ENCODE results near the gene KDM2A.

KDM2A gene

DNA sequence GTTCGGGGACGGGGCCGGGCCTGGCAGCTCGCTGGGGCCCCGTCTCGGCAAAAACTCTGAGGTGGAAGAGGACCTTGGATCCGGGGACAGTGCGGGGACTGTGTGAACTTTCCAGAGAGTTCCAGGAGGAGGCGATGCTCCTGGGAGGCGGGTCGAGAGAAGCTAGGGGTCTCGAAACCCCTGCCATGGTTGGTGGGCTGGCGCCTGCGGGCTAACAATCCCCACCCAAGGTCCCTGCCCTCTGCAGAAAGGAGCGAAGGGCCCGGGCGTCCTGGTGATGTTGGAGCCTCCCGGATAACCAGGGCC lies 142.5 kb downstream of the KDM2A start:
- DNase-seq (ENCODE audit: low read depth in 2 of 2), result no peak

DNA sequence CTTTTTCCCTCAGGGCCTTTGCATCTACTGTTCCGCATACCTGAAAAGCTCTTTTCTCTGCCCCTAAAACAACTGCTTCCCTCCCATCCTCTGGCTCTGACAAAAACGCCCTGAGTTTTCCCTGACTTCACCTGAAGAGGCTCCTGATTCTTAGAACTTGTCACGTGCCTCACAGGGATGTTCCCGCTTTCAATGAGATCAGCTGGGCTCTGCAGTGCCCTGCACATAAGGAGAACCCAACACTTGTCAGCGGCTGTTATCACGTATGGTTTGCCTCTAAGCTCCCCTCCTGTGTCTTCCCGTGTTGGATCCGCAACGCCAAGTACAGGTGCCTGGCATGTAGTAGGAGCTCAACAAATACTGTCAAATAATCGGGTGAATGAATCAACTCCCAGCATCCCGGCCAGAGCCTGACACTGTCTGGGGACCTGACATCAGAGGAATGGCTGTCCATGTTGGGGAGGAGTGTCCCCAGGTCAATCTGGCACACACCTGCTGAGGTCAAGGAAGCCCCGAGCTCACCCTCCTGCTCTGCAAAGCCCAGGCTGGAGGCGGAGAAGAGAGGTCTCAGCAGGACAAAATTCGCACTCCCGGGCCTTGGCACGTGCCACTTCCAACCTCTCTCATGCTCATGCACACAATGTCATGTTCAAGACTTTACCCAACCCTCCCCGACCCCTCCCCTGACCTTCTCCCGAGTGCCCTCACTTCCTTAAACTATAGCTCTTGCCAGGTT lies 143.1 kb downstream of the KDM2A start:
- DNase-seq (ENCODE audit: low read depth in 2 of 2), result no peak

DNA sequence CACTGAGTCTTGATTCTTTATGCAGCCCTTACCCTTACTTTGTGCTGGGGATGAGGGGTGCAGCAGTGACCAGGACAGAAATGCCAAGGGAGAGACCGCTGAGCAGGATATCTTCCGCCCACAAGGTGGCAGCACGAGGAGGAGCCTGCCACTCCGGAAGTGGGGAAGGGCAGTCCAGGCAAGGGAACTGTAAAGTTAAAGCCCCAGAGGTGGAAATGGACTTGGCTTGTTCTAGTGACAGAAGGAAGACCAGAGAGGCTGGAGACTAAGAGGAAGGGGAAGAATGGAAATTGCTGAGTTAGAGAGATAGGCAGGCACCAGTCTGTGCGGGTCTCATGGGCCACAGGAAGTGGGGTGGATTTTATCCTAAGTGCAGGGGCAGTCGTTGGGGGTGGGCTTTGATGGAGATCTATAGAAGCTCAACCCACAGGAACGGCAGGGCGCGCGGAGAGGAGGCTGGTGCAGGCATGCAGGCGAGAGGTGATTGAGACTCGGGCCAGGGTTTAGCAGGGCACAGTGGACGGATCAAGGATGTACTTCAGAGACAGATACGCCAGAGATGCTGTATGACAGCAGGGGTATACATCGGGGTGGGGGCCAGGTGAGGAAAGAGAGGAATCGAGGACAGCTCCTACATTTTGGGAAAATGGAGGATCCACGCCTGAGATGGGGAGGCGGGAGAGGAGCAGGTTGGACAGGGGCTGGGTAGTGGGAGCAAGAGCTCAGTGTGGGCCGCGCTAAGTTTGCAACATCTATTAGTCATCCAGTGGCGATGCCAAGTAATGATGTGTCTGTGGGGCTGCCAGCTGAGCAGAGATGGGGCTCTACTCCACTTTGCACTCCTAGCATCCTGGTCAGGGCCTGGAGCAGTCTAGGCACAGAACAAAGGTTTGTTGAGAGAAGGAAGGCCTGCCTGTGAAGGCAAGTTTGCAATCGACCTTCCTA lies 143.9 kb downstream of the KDM2A start:
- DNase-seq (ENCODE audit: low read depth in 2 of 2), result peak; percentile 41 to 42

DNA sequence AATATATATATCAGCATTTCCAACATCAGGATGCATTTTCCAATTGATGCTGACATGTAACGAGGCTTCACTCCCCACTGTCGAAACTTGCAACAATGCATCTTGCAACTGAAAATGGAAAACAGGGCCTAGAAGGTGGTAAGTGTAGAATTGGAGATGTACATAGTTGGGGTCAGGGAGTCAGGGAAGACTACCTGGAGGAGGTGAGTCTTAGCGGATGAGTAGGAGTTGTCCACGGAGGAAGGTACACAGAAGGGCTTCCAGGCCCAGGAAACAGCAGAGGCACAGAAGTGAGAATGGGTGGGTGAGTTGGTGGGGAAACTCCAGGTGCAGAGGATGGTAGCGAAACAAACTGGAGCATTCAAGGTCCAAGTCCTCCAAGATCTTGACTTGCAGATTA lies 145.2 kb downstream of the KDM2A start:
- DNase-seq (ENCODE audit: low read depth in 2 of 2), result no peak

- DNase-seq (ENCODE audit: low read depth in 2 of 2), result no peak
These were observed 146.0 kb downstream of the KDM2A start for GRCh38 chr11:67264877-67265632.

DNA sequence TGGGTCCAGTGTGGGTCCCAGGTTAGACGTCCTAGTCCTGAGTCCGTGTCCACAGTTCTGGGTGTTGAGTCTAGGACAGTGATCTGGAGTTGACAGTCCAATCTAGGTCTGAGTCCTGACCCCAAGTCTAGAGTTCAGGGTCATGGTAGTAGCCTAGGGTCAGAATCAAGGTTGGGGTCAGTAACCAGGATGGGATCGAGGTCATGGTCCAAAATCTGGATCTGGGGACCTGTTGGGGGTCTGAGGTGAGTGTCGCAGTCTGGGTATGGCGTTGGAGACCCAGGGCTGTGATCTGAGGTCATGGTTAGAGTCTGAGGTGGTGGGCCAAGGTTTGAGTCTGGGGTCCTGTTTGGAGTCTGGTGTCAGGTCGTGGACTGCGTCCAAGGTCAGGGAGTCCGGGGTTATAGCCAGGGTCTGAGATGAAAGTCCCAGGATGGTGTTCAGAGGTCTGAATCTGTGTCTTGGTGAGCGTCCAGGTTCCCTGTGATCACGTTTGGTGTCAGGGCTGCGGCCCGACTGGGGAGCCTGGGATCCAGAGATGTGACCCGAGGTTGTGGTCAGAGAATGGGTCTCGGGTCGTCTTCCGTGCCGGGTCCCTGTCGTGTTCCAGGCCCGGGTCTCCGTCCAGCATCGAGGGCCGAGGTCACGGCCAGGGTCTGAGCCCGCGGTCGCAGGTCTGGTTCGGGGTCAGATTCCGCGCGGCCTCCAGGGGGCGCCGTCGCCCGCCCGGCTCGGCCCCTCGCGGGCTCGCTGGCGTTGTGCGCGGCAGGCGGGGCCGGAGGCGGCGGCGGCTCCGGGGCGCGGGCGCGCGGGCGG lies 146.8 kb downstream of the KDM2A start:
- DNase-seq (ENCODE audit: low read depth in 2 of 2), result no peak

- no peak for DNase-seq (ENCODE audit: low read depth in 2 of 2)
These were observed 147.6 kb downstream of the KDM2A start, which contains the start of gene GRK2 for GRCh38 chr11:67266449-67267187. Gene GRK2 (plus strand): TSS chr11:67266473. CDS start chr11:67266700, 227 bp downstream.

DNA sequence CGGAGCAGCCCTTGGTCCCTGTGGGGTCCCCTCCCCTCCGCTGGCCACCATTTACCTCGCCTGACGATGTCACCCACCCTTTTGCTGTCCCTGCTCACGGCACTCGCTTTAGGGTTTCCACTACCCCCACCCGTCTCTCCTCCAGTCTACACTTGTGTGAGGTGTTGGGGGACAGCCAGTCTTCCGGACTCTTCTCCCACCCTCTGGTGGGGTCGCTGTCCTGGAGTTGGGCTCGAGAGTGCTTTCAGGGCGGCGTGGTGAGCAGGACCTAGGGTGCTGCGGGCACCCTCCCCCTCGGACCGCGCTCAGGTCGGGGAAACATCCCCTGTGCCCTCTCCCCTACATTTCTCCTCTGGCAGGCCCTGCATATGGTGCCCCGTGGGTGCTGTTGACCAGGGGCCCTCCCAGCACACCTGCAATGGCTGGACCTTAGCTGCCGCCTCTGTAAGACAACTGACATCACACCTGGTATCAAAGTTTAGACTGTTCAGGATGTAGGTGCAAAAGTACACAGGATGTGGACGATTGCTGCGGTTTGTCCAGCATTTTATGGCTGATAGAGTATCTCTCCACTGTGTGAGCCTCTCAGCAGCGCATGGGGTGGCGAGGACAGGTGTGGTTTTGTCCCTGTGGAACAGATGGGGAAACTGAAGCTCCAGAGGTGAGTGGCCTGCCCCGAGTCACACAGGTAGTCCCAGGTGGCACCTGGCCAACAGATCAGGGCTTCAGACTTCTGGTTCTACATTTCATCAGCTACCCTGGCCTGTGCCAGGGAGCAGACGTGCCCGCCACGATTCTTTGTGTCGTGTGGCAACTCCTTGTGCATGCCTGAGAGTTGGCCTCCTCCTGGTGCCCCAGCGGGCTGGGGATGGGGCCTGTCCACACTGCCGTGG lies 148.4 kb downstream of the KDM2A start:
- DNase-seq (ENCODE audit: low read depth in 2 of 2), result no peak

GRCh38 chr11:67268081-67268961 lies 149.3 kb downstream of the KDM2A start:
- DNase-seq (ENCODE audit: low read depth in 2 of 2), result no peak

DNA sequence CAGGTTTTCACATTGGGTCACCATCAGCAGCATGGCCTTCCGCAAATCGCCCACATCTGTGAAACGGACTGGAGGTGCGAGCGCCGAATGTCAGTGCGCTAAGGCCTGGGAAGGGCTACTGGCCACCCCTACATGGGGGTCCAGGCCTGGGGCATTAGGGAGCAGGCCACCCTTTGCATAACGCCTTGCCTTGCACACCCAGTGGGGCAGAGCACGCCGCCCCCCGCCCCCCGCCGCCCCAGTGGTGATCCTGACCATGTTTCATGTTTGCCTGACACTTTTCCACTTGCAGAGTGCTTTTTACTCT lies 149.9 kb downstream of the KDM2A start:
- no peak for DNase-seq (ENCODE audit: low read depth in 2 of 2)

GRCh38 chr11:67269401-67270255 lies 150.6 kb downstream of the KDM2A start:
- DNase-seq (ENCODE audit: low read depth in 2 of 2), result no peak

- no peak for DNase-seq (ENCODE audit: low read depth in 2 of 2)
These were observed 151.5 kb downstream of the KDM2A start for GRCh38 chr11:67270256-67271204.

- DNase-seq (ENCODE audit: low read depth in 2 of 2), result no peak
These were observed 152.1 kb downstream of the KDM2A start for GRCh38 chr11:67271205-67271540.

DNA sequence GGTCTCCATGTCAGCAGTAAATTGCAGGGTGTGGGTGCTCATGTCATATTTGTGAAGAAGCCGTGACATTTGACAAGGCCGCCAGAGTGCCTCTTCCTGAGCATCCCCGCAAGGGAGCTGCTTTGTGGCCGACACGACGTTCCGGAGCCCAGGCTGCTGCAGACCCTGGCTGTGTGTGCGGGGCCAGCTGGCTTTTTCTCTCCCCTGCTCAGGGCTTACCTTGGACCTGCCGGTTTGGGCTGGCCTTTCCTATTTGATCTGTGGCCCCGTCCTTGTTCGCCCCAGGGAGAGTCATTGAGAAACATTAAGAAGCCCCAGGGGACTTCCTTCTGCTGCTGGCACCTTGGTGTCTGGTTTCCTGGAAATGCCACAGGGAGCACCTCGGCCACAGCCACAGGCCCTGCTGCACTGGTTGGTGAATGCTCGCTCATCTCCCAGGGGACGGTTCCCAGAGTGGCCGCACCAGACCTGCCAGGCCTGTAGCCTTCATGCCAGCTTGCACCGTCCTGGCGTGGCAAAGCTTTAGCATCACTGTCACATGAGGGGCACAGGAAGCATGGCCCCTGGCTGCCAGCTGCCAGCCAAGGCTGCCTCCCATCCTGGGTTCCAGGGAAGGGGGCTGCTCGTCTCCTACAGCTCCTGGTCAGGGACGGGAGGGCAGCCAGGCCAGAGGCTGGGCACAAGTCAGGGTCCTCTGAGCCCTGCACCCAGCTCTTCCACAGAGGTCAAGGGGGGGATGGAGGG lies 152.7 kb downstream of the KDM2A start:
- no peak for DNase-seq (ENCODE audit: low read depth in 2 of 2)

DNA sequence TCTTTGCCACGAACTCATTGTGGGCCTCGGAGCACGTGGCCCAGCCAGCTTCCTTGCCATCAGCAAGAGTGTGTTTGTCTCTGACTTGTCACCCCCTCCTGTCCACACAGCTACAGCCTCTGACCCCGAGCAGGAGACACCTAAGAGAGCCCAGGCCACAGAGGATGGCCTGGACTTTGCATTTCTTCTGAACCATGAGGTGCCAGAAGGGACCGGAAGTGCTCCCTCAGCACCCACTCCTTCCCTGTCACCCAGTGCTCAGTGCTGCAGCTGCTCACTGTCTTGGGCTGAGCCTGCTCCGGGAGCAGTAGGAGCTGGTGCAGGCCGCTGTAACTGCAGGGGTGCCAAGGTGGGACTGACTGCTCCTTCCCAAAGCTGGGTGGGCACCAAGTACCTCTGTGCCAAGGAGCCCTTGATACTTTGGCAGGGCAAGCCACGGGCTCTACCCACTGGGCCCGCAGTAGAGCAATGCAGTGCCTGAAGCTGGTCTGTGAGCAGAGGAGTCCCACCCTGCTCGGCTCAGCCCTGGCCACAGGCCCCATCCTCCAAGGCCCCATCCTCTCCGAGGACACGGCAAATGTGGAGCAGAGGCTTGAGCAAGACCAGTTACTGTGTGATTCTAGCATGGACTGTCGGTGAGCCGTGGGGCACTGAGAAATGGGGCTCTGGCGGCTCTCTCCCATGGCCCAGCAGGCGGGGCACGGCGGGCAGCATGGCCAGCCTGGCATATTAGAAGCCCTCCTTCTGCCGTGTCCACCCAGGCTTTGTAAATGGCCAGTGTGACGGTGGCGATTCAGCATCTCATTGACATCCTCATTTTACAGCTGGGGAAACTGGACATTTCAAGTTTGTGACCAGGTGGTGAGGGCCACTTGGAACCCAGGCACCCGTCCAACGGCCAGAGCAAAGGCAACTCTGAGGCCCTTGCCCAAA lies 153.5 kb downstream of the KDM2A start:
- DNase-seq (ENCODE audit: low read depth in 2 of 2), result no peak
